HG02588 (cell line): ENCODE results near the gene NTM.

Experiments used
- ATAC-seq: cut with Tn5 transposase; IDR thresholded peaks from one replicate; pipeline ENCODE4 v1.9.1; 2021; ENCODE audit warnings: mild to moderate bottlenecking, moderate library complexity; ENCODE audit not compliant: unreplicated experiment

The NTM gene

GRCh38 chr11:131807876-131808275 is 437.5 kb downstream of the NTM start:
- no peak for ATAC-seq

- ATAC-seq: no peak
These were observed 438.1 kb downstream of the NTM start for GRCh38 chr11:131808470-131808869.

- ATAC-seq: no peak
These were observed 438.9 kb downstream of the NTM start for GRCh38 chr11:131809203-131809918.

- ATAC-seq: no peak
These were observed 440.1 kb downstream of the NTM start for GRCh38 chr11:131810541-131810940.

GRCh38 chr11:131811383-131811782 is 441.0 kb downstream of the NTM start:
- ATAC-seq: no peak

GRCh38 chr11:131814108-131814507 is 443.7 kb downstream of the NTM start:
- no peak for ATAC-seq

GRCh38 chr11:131815590-131815989 is 445.2 kb downstream of the NTM start:
- no peak for ATAC-seq

GRCh38 chr11:131816051-131816450 is 445.6 kb downstream of the NTM start:
- ATAC-seq: no peak

- ATAC-seq: no peak
These were observed 447.3 kb downstream of the NTM start for GRCh38 chr11:131817687-131818188.

GRCh38 chr11:131819865-131820264 is 449.4 kb downstream of the NTM start:
- ATAC-seq: no peak

- ATAC-seq: no peak
These were observed 452.1 kb downstream of the NTM start for GRCh38 chr11:131822506-131822905.

- ATAC-seq: no peak
These were observed 453.4 kb downstream of the NTM start for GRCh38 chr11:131823772-131824171.

GRCh38 chr11:131824771-131825170 is 454.4 kb downstream of the NTM start:
- ATAC-seq: no peak

GRCh38 chr11:131827430-131827829 is 457.0 kb downstream of the NTM start:
- no peak for ATAC-seq

GRCh38 chr11:131829725-131830124 is 459.3 kb downstream of the NTM start:
- no peak for ATAC-seq

- ATAC-seq: no peak
These were observed 461.7 kb downstream of the NTM start for GRCh38 chr11:131832079-131832478.

- no peak for ATAC-seq
These were observed 463.0 kb downstream of the NTM start for GRCh38 chr11:131833366-131833765.

- no peak for ATAC-seq
These were observed 467.1 kb downstream of the NTM start for GRCh38 chr11:131837562-131837961.

- ATAC-seq: no peak
These were observed 467.6 kb downstream of the NTM start for GRCh38 chr11:131838016-131838415.

GRCh38 chr11:131839326-131839725 is 468.9 kb downstream of the NTM start:
- no peak for ATAC-seq

GRCh38 chr11:131840545-131840944 is 470.1 kb downstream of the NTM start:
- no peak for ATAC-seq

GRCh38 chr11:131841028-131841427 is 470.6 kb downstream of the NTM start:
- ATAC-seq: no peak
